Endothelial cell of umbilical vein (primary cell): ENCODE data around the gene HDAC4. TPM values are rescaled to one million over a fixed set of nuclear protein-coding genes. Genes with fewer than 3 reads are reported as not detected.

Source experiments
- BruUV-seq: library from RNA; stranded (reverse); fragments of 400-500 nt; replicated peaks from 2 replicates; lab custom pipeline; 2021; lab: Mats Ljungman, UMichigan
- CTCF ChIA-PET: fragments of 300-600, 350-600 bp; sonication (Branson Sonifier 250); formaldehyde crosslinking; loops from one replicate; lab custom pipeline; 2021; ENCODE audit warnings: antibody characterized with exemption, inconsistent platforms; lab: Charles Lee
- POLR2A ChIA-PET: fragments of 300-600, 350-600 bp; sonication (Branson Sonifier 250); formaldehyde crosslinking; loops from one replicate; lab custom pipeline; 2021; ENCODE audit warnings: antibody characterized with exemption, inconsistent platforms; lab: Charles Lee
- DNase-seq: peaks from one replicate; pipeline ENCODE4 v3.0.0-alpha.2; 2011; ENCODE audit warnings: low read depth, low spot score
- FAIRE-seq: peaks from 2 replicates; lab custom pipeline; 2011; peaks lifted over from hg19 to GRCh38; lab: Jason Lieb, UNC
- H2AFZ ChIP-seq: 2 replicates; pipeline ENCODE4 v1.6.0; 2012; ENCODE audit warnings: low read depth, low read length, control low read depth, inconsistent platforms
- H3K27ac ChIP-seq: 2 replicates; pipeline ENCODE4 v1.5.1; 2011; ENCODE audit warnings: low read depth, mild to moderate bottlenecking, control low read depth, low read length, moderate library complexity; ENCODE audit not compliant: insufficient read depth
- H3K27me3 ChIP-seq, 2 experiments: 2 replicates each; pipeline versions ENCODE4 v1.6.0 to v1.6.1; 2011; ENCODE audit warnings: low read length in 2 of 2, mixed read lengths in 1 of 2; ENCODE audit not compliant: control insufficient read depth in 2 of 2, insufficient read depth in 2 of 2
- H3K36me3 ChIP-seq, 2 experiments: 2 replicates in 1 of 2; 3 replicates in 1 of 2; pipeline ENCODE4 v1.5.1; 2011; ENCODE audit warnings: low read length in 2 of 2, mild to moderate bottlenecking in 1 of 2, moderate library complexity in 1 of 2; ENCODE audit not compliant: control insufficient read depth in 2 of 2, insufficient read depth in 2 of 2; ENCODE audit errors: extremely low read depth in 1 of 2
- H3K4me1 ChIP-seq: 3 replicates; pipeline ENCODE4 v1.5.1; 2011; ENCODE audit warnings: mild to moderate bottlenecking, low read length; ENCODE audit not compliant: control insufficient read depth, insufficient read depth; ENCODE audit errors: extremely low read depth
- H3K4me2 ChIP-seq: 2 replicates; pipeline ENCODE4 v1.6.1; 2011; ENCODE audit warnings: low read length, control low read depth, mixed read lengths; ENCODE audit not compliant: insufficient read depth
- H3K4me3 ChIP-seq, 3 experiments: fragments of 200-600 bp in 1 of 3; sonication (generic), shearing (Covaris generic) in 1 of 3; replicated peaks in 1 of 3; 2 replicates each; pipeline ENCODE4 v1.5.1; 2011 to 2016; ENCODE audit warnings: control low read depth in 3 of 3, low read length in 3 of 3, mild to moderate bottlenecking in 2 of 3, inconsistent platforms in 1 of 3, low read depth in 1 of 3, moderate library complexity in 1 of 3; ENCODE audit not compliant: insufficient read depth in 1 of 3
- H3K79me2 ChIP-seq: 2 replicates; pipeline ENCODE4 v1.6.0; 2012; ENCODE audit warnings: low read length, inconsistent platforms; ENCODE audit not compliant: control insufficient read depth, insufficient read depth
- H3K9ac ChIP-seq: replicated peaks from 2 replicates; pipeline ENCODE3; 2011; ENCODE audit warnings: low read length, control low read depth; ENCODE audit not compliant: insufficient read depth; ENCODE audit errors: extremely low read depth
- H3K9me1 ChIP-seq: replicated peaks from 3 replicates; pipeline ENCODE4 v1.6.0; 2011; ENCODE audit warnings: mild to moderate bottlenecking, low read length; ENCODE audit not compliant: control insufficient read depth, insufficient read depth; ENCODE audit errors: extremely low read depth
- H3K9me3 ChIP-seq: replicated peaks from 2 replicates; pipeline ENCODE4 v1.5.1; 2012; ENCODE audit warnings: low read length, inconsistent platforms; ENCODE audit not compliant: control insufficient read depth, insufficient read depth
- H4K20me1 ChIP-seq: replicated peaks from 2 replicates; pipeline ENCODE3; 2011; ENCODE audit warnings: mild to moderate bottlenecking, low read length; ENCODE audit not compliant: control insufficient read depth, insufficient read depth; ENCODE audit errors: extremely low read depth
- EZH2 ChIP-seq: IDR thresholded peaks from 2 replicates; pipeline ENCODE4 v1.6.1; 2012; ENCODE audit warnings: borderline replicate concordance, low read depth, mild to moderate bottlenecking, moderate library complexity, low read length, inconsistent platforms; ENCODE audit not compliant: severe bottlenecking
- FOS ChIP-seq: IDR thresholded peaks from 2 replicates; pipeline ENCODE4 v1.6.1; 2011; ENCODE audit warnings: mild to moderate bottlenecking, low read length, moderate library complexity, borderline replicate concordance; ENCODE audit not compliant: insufficient read depth
- GATA2 ChIP-seq: IDR thresholded peaks from 2 replicates; pipeline ENCODE4 v1.7.0; 2011; ENCODE audit warnings: low read depth, mild to moderate bottlenecking, moderate library complexity, mixed read lengths, low read length; ENCODE audit not compliant: insufficient read length, insufficient read depth
- JUN ChIP-seq: IDR thresholded peaks from 2 replicates; pipeline ENCODE4 v1.6.1; 2011; ENCODE audit warnings: borderline replicate concordance, low read depth; ENCODE audit not compliant: insufficient read length, insufficient read depth
- MAX ChIP-seq: IDR thresholded peaks from 2 replicates; pipeline ENCODE4 v1.6.1; 2011; ENCODE audit not compliant: insufficient read depth, insufficient read length
- MYC ChIP-seq: IDR thresholded peaks from one replicate; pipeline ENCODE4 v1.6.1; 2011; ENCODE audit warnings: mild to moderate bottlenecking, low read depth, low read length
- POLR2A ChIP-seq: IDR thresholded peaks from 2 replicates; pipeline ENCODE4 v1.6.1; 2012; ENCODE audit warnings: low read depth, mild to moderate bottlenecking, control low read depth, low read length
- POLR2AphosphoS5 ChIP-seq: IDR thresholded peaks from 2 replicates; pipeline ENCODE4 v1.6.1; 2012; ENCODE audit warnings: low read depth, mild to moderate bottlenecking, control low read depth, low read length, moderate library complexity; ENCODE audit not compliant: insufficient read depth
- dilution Hi-C: fragments of 300-500 bp; cut with MboI; formaldehyde crosslinking; loops from one replicate; pipeline ENCODE4 v1.15.0; 2019; ENCODE audit warnings: low sequenced_read_pairs; ENCODE audit not compliant: extremely low pct_ligation_motif_present
- intact Hi-C: fragments of 100-400 bp; cut with micrococcal nuclease; formaldehyde crosslinking; loops from one replicate; pipeline ENCODE4 v1.10.0; 2022
- polyA plus RNA-seq, 4 experiments: library from polyadenylated mRNA; depleted of rRNA in 3 of 4; stranded (reverse) in 3 of 4; unstranded in 1 of 4; fragments of >200 nt; gene quantifications; 2 replicates each; pipeline versions ENCODE4 v1.2.1 to v1.2.3, GENCODE V29; 2011 to 2012; ENCODE audit warnings: missing spikeins in 1 of 4
- total RNA-seq: library from RNA; stranded (reverse); gene quantifications from 2 replicates; pipeline ENCODE4 v1.2.3, GENCODE V29; 2021

Gene HDAC4
- total and polyA plus RNA-seq, 2 donors (not counting 3 experiments of a cell fraction or from before 2014, with no cell fraction given) = 13.4 to 33.0 TPM

GRCh38 chr2:239033801-239034560, 366.8 kb downstream of the HDAC4 start:
- Histone ChIP-seq H4K20me1 (no peaks in the 10 kb centered on the region), H3K9ac (no peak overlapping the region), H3K4me2 (no peak overlapping the region), H3K27ac (no peak overlapping the region), H3K27me3 (peaks cover 0 to 3% of the 10 kb centered on the region in 2 experiments), H3K9me1 (no peaks in the 10 kb centered on the region), H3K9me3 (no peaks in the 10 kb centered on the region), H3K79me2 (no peaks in the 10 kb centered on the region), H3K36me3 (no peaks in the 10 kb centered on the region), H3K4me3 (no peak overlapping the region), H3K4me1 (no peaks in the 10 kb centered on the region), H2AFZ (no peak overlapping the region)
- POLR2A ChIA-PET = no interaction called here
- DNase-seq (no peak), FAIRE-seq (no peak)
- CTCF ChIA-PET = interaction anchor here (0.7 to 1.4 kb wide), 4 partner anchors 10 to 73 kb away, joined by 3 to 8 read pairs (median 4); no protein-coding TSS in a partner anchor
- no TSS peak for BruUV-seq
- TF ChIP-seq GATA2 (no peak), EZH2 (no peak), MAX (no peak), POLR2A (no peak), MYC (no peak), FOS (no peak), JUN (no peak), POLR2AphosphoS5 (no peak)
- dilution Hi-C loops (no loop called here), intact Hi-C loops (loop anchor here (10.0 kb wide), 1 partner anchor 371 kb away; the partner anchor contains the start of gene HDAC4)
